ENCODE results near the gene LRRC26. TPM values are rescaled to one million over a fixed set of nuclear protein-coding genes. Genes with fewer than 3 reads are reported as not detected.

The LRRC26 gene
- total RNA-seq, 1 donor from 2014 or later = 0.62 TPM

DNA sequence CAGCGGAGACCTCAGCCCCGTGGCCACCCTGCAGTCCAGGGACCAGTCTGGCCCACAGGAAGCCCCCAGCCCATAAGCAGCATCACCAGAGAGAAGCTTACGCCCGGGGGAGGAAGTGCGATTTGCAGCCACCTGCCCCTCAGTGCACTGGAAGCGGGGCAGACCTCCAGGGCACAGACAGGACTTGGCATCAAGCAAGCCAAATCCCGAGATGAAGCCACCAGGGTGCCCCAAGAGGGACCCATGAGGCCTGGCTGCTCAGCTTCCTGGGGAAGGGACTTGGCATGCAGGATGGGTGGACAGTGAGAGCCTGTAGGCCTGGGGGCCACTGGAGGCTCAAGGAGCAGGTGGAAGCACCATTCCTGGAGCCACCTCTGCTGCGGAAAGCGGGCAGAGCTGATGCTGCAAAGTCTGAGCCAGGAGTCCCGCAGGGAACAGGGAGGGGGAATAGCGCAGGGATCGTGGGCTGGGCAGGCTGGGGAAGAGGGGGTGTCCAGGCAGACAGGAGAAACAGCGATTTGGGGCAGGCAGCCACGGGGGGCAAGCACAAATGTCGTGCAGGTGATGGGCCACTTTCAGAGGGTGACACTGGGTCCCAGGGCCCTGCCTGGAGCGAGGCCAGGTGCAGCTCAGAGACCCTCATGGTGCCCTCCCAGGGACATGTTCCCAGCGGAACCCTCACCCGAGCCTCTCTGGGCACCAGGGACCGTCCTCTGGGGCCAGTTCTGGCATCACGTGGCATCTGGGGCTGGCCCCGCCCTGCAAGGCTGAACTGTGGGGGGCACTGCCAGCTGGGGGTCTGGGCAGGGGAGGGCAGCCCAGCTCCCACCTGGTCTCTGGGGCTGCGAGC is 3.2 kb downstream of the LRRC26 start:
- peak; percentile 25 for DNase-seq

DNA sequence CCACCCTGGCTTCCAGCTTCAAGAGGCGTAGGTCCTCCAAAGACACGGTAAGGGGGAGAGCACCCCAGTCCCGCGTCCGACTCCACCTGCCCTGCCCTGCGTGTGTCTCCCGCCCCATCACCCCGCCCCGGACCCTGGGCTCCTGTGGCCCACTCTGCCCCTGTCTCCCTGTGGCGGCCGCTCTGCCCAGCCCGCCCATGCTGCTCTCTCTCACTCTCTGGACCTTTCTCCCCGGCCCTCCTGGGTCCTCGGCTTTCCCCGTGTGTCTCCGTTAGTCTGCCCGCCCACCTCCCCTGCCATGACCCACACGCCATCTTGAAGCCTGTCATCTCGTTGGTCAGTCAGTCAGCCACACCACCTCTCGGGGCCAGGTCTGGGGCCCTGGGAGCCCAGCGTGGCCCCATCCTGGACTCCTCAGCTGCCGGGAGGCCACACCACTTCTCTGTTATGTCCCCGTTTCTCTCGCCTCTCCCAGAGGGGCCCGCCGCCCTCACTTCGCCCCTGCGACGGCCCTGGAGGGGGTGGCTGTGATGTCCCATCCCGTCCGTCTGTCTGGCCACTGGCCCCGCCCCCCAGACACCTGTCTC is 4.5 kb downstream of the LRRC26 start:
- no peak for DNase-seq

DNA sequence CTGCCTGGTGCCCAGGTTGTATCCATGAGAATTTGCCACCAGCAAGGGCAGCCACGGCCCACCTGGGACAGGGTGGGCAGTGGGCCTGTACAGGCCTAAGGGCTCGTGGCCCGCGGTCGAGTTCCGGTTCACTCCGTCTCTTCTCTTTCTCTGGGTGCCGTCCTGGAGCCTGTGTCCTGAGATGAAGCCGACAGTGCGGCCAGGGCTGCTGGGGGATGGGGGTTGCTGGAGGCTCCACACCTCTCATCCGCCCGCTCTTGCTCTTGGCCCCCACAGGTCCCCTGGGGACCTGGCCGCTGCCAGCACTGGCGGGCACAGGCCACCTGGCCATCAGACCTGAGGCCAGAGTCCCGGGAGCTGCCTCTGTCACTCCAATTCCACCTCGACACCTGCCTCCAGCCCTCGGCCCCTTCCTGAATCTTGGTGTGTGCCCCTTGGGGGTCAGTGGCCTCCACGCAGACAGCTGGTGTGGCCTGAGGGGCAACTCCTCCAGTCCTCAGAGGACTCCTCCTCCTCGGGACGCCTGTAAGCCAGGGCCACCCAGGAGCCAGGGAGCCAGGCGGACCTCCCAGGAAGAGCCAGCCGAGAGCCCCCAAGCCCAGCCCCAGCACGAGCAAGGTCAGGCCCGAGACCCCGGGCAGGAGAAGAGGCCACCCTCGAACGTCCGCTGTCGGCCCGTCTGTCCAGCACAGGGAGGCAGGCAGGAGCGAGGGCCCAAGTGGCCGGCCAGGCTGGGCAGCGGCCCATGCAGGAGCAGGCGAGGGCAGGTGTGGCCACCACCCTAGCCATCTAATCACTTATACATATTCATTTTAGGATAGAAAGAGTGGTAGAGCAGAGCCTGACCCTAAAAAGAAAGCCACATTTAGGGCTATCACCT is 5.2 kb downstream of the LRRC26 start:
- DNase-seq = no peak

DNA sequence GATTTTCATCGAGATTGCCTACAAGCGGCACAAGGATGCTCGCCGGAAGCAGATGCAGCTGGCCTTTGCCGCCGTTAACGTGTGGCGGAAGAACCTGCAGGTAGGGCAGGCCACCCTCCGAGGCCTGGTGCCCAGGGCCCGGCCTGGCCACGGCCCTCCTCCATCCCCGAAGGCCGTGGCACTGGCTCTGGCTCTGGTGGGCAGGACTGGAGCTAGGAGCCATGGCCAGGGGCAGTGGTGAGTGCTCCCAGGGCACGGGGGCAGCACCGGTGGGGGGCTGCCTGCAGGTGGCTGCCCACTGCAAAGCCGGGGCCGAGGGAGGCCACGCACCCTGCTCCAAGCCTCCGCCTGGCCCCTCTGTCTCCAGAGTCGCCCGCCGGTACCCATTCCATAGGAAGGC is 6.0 kb downstream of the LRRC26 start:
- no peak for DNase-seq

DNA sequence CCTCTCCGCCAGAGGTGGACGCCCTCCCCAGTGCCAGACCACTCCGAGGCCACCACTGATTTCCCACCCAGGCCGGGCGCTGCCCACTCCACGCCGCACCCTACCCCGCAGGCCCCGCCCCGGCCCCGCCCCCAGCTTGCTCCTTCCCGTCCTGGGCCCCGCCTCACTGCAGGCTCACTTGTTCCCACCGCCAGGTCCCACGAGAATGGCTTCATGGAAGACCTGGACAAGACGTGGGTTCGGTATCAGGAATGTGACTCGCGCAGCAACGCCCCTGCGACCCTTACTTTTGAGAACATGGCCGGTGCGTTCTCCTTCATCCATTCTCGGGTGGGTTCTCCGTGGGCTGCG is 6.5 kb downstream of the LRRC26 start:
- no peak for DNase-seq

DNA sequence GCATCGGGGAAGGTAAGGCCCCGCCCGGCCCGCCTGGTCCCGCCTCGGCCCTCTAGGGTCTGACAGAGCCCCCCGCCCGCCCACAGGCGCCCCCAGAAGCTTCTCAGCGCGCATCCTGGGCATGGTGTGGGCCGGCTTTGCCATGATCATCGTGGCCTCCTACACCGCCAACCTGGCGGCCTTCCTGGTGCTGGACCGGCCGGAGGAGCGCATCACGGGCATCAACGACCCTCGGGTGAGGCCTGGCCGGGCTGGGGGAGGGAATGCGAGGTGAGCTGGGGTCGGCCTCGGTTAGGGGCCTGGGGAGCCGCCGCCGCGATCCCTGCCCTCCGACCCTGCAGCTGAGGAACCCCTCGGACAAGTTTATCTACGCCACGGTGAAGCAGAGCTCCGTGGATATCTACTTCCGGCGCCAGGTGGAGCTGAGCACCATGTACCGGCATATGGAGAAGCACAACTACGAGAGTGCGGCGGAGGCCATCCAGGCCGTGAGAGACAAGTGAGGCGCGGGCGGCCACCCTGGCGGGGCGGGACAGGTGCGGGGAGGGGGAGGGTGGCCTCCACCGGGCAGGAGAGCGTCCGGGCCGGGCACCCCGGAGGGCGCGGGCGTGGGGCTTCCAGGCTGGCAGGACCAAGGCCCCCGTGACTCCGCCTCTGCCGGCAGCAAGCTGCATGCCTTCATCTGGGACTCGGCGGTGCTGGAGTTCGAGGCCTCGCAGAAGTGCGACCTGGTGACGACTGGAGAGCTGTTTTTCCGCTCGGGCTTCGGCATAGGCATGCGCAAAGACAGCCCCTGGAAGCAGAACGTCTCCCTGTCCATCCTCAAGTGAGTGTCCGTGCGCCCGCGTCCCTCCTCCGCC is 7.1 kb downstream of the LRRC26 start:
- no peak for DNase-seq

DNA sequence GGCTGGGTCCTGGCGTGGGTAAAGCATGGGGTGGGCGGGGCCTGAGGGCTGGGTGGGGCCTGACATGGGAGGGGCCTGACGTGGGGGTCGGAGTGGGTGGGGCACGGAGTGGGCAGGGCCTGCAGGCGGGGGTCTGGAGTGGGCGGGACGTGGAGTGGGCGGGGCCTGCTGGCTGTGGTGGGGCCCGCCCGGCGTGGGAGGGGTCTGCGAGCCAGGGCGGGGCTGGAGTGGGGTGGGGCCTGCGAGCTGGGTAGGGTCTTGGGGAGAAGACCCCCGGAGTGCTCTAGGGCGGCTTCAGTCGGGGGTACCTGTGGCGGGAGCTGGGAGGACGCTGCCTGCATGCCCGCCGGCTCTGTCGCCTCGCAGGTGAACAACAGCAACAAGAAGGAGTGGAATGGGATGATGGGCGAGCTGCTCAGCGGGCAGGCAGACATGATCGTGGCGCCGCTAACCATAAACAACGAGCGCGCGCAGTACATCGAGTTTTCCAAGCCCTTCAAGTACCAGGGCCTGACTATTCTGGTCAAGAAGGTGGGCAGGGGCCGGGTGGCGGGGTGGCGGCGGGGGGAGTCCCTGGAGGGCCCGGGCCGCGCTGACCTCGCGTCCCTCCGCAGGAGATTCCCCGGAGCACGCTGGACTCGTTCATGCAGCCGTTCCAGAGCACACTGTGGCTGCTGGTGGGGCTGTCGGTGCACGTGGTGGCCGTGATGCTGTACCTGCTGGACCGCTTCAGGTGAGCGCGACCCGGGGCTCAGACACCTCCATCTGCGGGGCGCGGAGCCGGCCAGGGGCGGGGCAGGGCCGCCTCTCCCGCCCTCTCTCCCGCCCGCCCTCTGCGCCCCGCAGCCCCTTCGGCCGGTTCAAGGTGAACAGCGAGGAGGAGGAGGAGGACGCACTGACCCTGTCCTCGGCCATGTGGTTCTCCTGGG is 8.0 kb downstream of the LRRC26 start:
- DNase-seq = no peak

DNA sequence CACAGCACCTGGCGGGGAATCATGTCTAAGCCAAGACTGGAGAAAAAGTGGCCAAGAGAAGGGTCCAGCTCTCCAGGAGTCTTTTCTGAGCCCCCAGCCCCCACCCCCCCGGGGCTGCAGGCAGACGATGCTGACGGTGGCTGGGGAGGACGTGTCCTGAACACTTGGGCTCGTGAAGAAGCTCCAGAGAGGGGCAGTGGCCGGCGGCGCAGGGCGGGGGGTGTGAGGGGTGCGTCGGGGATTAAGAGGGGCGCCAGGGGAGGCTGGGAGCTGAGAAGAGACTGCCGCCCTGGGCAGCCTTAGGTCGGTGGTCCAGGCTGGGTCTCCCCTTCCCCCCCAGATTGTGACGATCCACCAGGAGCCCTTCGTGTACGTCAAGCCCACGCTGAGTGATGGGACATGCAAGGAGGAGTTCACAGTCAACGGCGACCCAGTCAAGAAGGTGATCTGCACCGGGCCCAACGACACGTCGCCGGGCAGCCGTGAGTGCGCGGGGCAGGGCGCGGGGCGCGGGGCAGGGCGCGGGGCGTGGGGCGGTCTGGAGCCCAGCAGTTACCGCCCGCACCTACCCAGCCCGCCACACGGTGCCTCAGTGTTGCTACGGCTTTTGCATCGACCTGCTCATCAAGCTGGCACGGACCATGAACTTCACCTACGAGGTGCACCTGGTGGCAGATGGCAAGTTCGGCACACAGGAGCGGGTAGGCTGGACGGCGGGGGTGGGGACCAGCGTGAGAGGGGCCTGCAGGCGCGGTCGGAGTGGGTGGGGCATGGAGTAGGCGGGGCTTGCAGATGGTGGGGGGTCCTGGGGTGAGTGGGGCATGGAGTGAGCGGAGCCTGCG is 8.9 kb downstream of the LRRC26 start:
- no peak for DNase-seq

DNA sequence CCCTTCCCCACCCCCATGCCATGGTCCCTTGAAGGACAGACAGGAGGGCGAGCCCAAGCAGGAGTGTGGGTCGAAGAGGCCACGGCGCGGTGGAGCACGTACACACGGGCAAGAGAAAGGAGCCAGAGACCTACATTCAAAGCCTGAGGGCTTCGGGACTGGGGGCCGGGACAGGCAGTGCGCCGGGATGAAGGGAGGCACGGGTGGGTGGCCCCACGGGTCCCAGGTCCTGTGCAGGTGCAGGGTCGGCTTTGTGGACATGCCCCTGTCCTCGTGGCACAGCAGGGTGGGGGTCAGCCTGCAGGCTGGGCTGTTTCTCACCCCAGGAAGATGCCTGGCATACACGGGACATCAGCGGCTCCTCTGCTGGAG is 9.8 kb downstream of the LRRC26 start:
- no peak for DNase-seq

DNA sequence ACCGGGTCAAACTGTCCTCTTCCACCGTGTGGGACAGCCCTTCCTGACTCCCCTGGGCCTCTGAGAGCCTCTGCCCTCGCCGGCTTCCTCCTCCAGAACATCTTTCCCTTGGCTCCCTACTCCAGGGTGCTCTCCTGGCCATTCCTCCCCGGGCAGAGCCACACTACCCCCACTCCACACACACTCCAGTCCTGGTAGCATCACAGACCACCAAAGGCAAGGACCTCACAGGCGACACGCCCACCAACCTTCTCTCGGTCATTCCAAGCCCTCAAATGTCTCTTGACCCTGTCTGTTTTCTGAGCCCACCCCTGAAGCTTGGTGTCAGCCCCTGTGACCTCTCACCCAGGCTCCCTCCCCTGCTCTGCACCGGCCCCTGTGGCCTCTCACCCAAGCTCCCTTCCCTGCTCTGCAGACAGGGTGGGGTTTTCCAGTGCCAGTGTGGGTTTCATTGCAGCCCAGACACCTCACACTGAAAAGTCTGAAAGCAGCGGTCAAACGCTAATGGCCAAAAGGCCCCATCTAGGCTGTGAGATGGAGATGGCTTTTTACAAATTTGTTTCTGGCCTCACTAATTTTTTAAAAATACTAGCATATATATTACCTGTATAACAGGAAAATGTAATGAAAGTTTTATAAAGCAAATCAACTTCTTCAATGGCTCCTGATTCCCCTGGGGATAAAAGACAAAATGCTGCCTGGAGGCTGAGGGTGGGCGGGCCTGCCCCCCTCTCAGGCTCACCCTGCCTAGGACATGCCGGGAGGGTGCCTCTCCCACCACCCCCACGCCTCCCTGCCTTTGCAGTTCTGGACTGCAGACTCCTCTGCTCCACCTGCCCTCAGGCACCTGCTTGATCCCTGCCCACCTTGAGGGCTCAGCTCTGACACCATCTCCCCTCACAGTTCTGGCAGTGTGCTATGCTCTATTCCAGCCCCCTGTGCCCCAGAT is 10.5 kb downstream of the LRRC26 start:
- DNase-seq = no peak

DNA sequence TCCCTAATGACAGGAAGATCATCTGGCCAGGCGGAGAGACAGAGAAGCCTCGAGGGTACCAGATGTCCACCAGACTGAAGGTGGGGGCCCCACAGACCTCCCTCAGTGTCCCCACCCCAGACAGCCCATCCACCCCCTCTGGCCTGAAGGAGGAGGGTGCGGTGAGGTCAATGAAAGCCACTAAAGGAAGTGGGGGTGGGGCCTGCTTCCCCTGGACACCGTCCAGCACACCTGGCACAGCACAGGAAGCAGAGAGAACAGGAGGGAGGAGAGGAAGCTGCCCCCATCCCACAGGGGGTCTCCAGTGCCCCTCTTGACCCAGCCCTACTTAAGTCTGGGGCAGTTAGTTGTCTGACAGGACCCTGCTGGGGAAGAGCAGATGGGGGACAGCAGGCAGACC is 11.2 kb downstream of the LRRC26 start:
- DNase-seq = no peak

DNA sequence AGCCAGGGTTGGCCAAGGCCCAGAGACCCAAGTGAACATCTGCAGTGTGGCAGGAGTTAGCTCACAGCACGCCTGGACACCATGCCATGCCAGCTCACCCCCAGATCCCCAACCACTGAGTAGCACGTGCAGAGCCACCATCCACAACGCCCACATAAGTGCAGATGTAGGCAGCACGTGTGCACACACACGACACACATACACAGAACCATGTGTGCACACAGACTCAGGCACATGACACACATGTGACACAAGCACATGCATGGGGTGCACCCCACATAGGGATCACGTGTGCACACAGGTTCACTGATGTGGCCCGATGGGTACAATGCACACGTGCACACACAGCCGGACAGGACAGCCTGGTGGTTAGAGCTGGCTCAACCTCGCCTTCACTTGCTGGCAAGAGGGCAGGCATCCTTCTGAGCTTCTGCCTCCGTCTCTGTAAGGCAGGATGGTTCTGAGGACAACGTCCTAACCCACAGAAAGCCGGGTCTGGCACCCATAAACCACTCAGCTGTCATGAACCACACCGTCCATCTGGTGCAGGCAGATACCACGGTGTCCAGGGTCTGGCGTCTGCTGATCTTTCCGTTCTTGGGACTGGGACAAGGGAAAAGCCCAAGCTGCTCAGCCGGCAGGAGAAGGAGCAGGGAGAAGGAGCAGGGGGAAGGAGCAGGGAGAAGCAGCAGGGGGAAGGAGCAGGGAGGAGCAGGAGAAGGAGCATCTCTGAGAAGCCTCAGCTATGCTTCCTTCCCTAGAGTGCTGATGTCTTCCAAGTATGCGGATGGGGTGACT is 12.0 kb downstream of the LRRC26 start:
- DNase-seq = peak; percentile 21

DNA sequence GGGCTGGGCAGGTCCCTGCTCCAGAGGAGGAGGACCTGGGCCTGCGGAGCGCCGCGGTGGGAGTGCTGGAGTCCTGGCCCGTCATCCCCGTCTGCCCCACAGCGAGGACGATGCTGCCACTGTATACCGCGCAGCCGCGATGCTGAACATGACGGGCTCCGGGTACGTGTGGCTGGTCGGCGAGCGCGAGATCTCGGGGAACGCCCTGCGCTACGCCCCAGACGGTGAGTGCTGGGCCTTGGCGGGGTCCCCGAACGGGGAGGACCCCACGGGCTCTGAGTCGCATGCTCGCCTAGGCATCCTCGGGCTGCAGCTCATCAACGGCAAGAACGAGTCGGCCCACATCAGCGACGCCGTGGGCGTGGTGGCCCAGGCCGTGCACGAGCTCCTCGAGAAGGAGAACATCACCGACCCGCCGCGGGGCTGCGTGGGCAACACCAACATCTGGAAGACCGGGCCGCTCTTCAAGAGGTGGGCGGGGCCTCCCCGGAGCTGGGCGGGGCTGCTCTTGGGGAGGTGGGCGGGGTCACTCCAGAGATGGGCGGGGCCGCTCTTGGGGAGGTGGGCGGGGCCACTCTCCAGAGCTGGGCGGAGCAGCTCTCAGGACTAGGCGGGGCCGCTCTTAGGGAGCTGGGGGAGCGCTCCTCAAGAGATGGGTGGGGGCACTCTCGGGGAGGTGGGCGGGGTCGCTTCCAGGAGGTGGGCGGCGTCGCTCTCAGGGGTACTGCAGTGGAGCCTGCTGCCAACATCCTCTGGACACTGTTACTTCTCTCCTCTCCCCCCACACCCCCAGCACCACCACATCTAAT is 13.1 kb downstream of the LRRC26 start:
- peak; percentile 50 for DNase-seq

DNA sequence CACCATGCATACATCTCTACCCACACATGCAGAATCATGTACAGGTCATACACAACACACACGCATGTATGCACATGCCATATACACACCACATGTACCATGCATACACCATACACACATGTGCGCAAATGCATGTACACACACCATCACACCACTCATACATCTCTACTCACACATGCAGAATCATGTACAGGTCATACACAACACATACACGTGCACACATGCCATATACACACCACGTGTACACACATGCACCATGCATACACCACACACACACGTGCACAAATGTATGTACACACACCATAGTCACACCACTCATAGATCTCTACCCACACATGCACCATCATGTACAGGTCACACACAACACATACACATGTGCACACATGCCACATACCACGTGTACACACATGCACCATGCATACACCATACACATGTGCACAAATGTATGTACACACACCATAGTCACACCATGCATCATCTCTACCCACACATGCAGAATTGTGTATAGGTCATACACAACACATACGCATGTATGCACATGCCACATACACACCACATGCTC is 16.9 kb downstream of the LRRC26 start:
- DNase-seq = no peak

DNA sequence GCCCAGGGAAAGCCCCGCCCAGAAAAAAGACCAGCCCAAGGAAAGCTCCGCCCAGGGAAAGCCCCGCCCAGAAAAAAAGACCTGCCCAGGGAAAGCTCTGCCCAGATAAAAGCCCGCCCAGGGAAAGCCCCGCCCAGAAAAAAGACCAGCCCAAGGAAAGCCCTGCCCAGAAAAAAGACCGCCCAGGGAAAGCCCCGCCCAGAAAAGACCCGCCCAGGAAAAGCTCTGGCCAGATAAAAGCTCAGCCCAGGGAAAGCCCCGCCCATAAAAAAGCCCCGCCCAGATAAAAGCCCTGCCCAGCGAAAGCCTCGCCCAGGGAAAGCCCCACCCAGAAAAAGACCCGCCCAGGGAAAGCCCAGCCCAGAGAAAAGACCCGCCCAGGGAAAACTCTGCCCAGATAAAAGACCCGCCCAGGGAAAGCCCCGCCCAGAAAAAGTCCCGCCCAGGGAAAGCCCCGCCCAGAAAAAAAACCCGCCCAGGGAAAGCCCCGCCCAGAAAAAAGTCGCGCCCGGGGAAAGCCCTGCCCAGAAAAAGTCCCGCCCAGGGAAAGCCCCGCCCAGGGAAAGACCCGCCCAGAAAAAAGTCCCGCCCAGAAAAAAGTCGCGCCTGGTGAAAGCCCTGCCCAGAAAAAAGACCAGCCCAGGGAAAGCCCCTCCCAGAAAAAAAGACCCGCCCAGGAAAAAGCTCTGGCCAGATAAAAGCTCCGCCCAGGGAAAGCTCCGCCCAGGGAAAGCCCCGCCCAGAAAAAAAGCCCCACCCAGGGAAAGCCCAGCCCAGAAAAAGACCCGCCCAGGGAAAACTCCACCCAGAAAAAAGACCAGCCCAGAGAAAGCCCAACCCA is 19.0 kb downstream of the LRRC26 start:
- no peak for DNase-seq

All from occipital lobe (tissue), 2 donors.